Osteocyte (in vitro differentiated cells): ENCODE results near the gene INSM2. TPM values are rescaled to one million over a fixed set of nuclear protein-coding genes. Genes with fewer than 3 reads are reported as not detected.
A peak's percentile ranks its signal among the peaks of the same experiment; 100 is the strongest.

Experiments
- DNase-seq: peaks from one replicate; pipeline ENCODE4 v3.0.0; 2021; ENCODE audit warnings: mixed read lengths; ENCODE audit not compliant: unreplicated experiment; ENCODE audit errors: extremely low spot score
- H3K27ac Mint-ChIP-seq: one replicate; pipeline ENCODE4 v1.8.0; 2021; ENCODE audit warnings: mild to moderate bottlenecking, mixed read lengths; ENCODE audit not compliant: unreplicated experiment
- H3K27me3 Mint-ChIP-seq: one replicate; pipeline ENCODE4 v1.8.0; 2021; ENCODE audit warnings: mixed read lengths; ENCODE audit not compliant: unreplicated experiment
- H3K36me3 Mint-ChIP-seq: one replicate; pipeline ENCODE4 v1.8.0; 2021; ENCODE audit warnings: mixed read lengths; ENCODE audit not compliant: unreplicated experiment
- H3K4me1 Mint-ChIP-seq: one replicate; pipeline ENCODE4 v1.8.0; 2021; ENCODE audit warnings: mixed read lengths; ENCODE audit not compliant: unreplicated experiment
- H3K4me3 Mint-ChIP-seq: one replicate; pipeline ENCODE4 v1.8.0; 2021; ENCODE audit warnings: mild to moderate bottlenecking, moderate library complexity, mixed read lengths; ENCODE audit not compliant: unreplicated experiment
- H3K9me3 Mint-ChIP-seq: one replicate; pipeline ENCODE4 v1.8.0; 2021; ENCODE audit warnings: mixed read lengths; ENCODE audit not compliant: unreplicated experiment
- CTCF ChIP-seq: fragments of 200-600 bp; sonication (generic); IDR thresholded peaks from 2 replicates; pipeline ENCODE4 v1.5.0; 2021; ENCODE audit warnings: antibody characterized with exemption, mild to moderate bottlenecking, moderate library complexity
- total RNA-seq: library from RNA; stranded (reverse); gene quantifications from 2 replicates; pipeline ENCODE4 v1.2.1, GENCODE V29; 2021

INSM2 gene
- total RNA-seq, 1 donor from 2014 or later, result not detected

- TF ChIP-seq CTCF, result no peak
- Mint-ChIP-seq H3K4me1 (peaks cover 10% of the 10 kb centered on the region), H3K27me3 (peaks cover 78% of the 10 kb centered on the region), H3K4me3 (no peak overlapping the region), H3K27ac (no peak overlapping the region), H3K36me3 (no peaks in the 10 kb centered on the region), H3K9me3 (no peaks in the 10 kb centered on the region)
- DNase-seq, result no peak
These were observed 1.8 kb upstream of the INSM2 start for GRCh38 chr14:35531960-35532747.

GRCh38 chr14:35532783-35533356 lies 1.1 kb upstream of the INSM2 start:
- H3K36me3 Mint-ChIP-seq, result no peaks in the 10 kb centered on the region
- H3K4me3 Mint-ChIP-seq, result peak overlapping the region; percentile 69
- TF ChIP-seq CTCF, result no peak
- peaks cover 10% of the 10 kb centered on the region for H3K4me1 Mint-ChIP-seq
- H3K27ac Mint-ChIP-seq, result no peak overlapping the region
- H3K27me3 Mint-ChIP-seq, result peaks cover 70% of the 10 kb centered on the region
- H3K9me3 Mint-ChIP-seq, result no peaks in the 10 kb centered on the region
- no peak for DNase-seq

GRCh38 chr14:35534208-35534872 lies 376 bp downstream of the INSM2 start:
- Mint-ChIP-seq H3K27ac (no peak overlapping the region), H3K9me3 (no peaks in the 10 kb centered on the region), H3K4me3 (peak overlapping the region; percentile 69), H3K27me3 (peaks cover 56% of the 10 kb centered on the region), H3K4me1 (peaks cover 10% of the 10 kb centered on the region), H3K36me3 (peaks cover 4% of the 10 kb centered on the region)
- peak; percentile 11 for TF ChIP-seq CTCF
- no peak for DNase-seq

- Mint-ChIP-seq H3K27me3 (peaks cover 49% of the 10 kb centered on the region), H3K4me1 (peaks cover 10% of the 10 kb centered on the region), H3K4me3 (peak overlapping the region; percentile 68), H3K27ac (no peak overlapping the region), H3K9me3 (no peaks in the 10 kb centered on the region), H3K36me3 (peaks cover 4% of the 10 kb centered on the region)
- no peak for TF ChIP-seq CTCF
- DNase-seq, result peak; percentile 91
These were observed 1.0 kb downstream of the INSM2 start for GRCh38 chr14:35534873-35535482.
